ENCODE data around the gene RANBP9. TPM values are rescaled to one million over a fixed set of nuclear protein-coding genes. Genes with fewer than 3 reads are reported as not detected.

RANBP9 gene
- total and polyA plus RNA-seq, 9 of the 15 experiments (the other 6 are each of a cell fraction or from before 2014, with no cell fraction given): 27.5 to 130 (median 61.5) TPM

- no peak for FAIRE-seq
- no peaks in the 10 kb centered on the region; a peak in 1 of 5 replicates for H3K27me3 ChIP-seq (ENCODE audit: control insufficient read depth in 2 of 2, insufficient read depth in 2 of 2, low read length in 2 of 2)
- POLR2A ChIA-PET: no interaction called here
- in situ Hi-C loops (cut with MboI) (no loop called here), intact Hi-C loops (cut with micrococcal nuclease) (no loop called here)
- H3K79me2 ChIP-seq (ENCODE audit: control insufficient read depth, insufficient read depth, low read length): no peaks in the 10 kb centered on the region
- BruUV-seq (replicated peaks): no TSS peak
- H3K9ac ChIP-seq (ENCODE audit: insufficient read depth in 1 of 2, low read depth in 2 of 2, low read length in 2 of 2): no peak overlapping the region
- H2AFZ ChIP-seq (ENCODE audit: low read depth, low read length): no peak overlapping the region
- ATAC-seq: no peak
- H3K4me2 ChIP-seq (ENCODE audit: insufficient read depth, low read length): no peak overlapping the region
- H4K20me1 ChIP-seq (replicated peaks; ENCODE audit: control insufficient read depth, insufficient read depth, low read length): no peaks in the 10 kb centered on the region
- TF ChIP-seq TBP (optimal IDR thresholded peaks at IDR 0.05; ENCODE audit: low read depth, low read length): no peak
- TF ChIP-seq EGR1 (conservative IDR thresholded peaks at IDR 0.05): 0 out of 2 replicates have a peak, but pooled peaks have one; percentile 8
- H3K9me3 ChIP-seq (replicated peaks; ENCODE audit: control insufficient read depth, insufficient read depth, low read depth, low read length): no peaks in the 10 kb centered on the region
- H3K27ac ChIP-seq (ENCODE audit: extremely low read depth, low read depth, low read length): no peak overlapping the region
- 46% methylated on average over 2 of the region's 2 CpGs for WGBS (ENCODE audit: insufficient coverage, low coverage, missing lambda C conversion rate)
- no peaks in the 10 kb centered on the region for H3K36me3 ChIP-seq (ENCODE audit: control insufficient read depth, insufficient read depth, low read length)
- CTCF ChIA-PET (ENCODE audit: low intra/inter-chr PET ratio): no interaction called here
- H3K4me1 ChIP-seq (replicated peaks in 1 of 2; ENCODE audit: control insufficient read depth in 2 of 2, insufficient read depth in 2 of 2, low read length in 2 of 2): peaks cover 0 to 4% of the 10 kb centered on the region in 2 experiments; a peak in 2 of 5 replicates
- no peak for DNase-seq (ENCODE audit: extremely low read depth in 1 of 4, low spot score in 3 of 4)
- H3K4me3 ChIP-seq: no peak overlapping the region
- no peaks in the 10 kb centered on the region for H3K9me1 ChIP-seq (ENCODE audit: control insufficient read depth, insufficient read depth, low read length)
Observed at GRCh38 chr6:13729891-13730290, 18.3 kb upstream of the RANBP9 start.

- Histone ChIP-seq H3K9me3 (replicated peaks; ENCODE audit: control insufficient read depth, insufficient read depth, low read depth, low read length) (no peaks in the 10 kb centered on the region), H3K36me3 (ENCODE audit: control insufficient read depth, insufficient read depth, low read length) (no peaks in the 10 kb centered on the region), H2AFZ (ENCODE audit: low read depth, low read length) (0 out of 2 replicates have a peak overlapping the region, but pooled peaks have one; percentile 5), H3K9ac (ENCODE audit: insufficient read depth in 1 of 2, low read depth in 2 of 2, low read length in 2 of 2) (no peak overlapping the region), H3K27ac (ENCODE audit: extremely low read depth, low read depth, low read length) (no peak overlapping the region), H3K27me3 (ENCODE audit: control insufficient read depth in 2 of 2, insufficient read depth in 2 of 2, low read length in 2 of 2) (no peaks in the 10 kb centered on the region), H3K9me1 (ENCODE audit: control insufficient read depth, insufficient read depth, low read length) (no peaks in the 10 kb centered on the region), H3K79me2 (ENCODE audit: control insufficient read depth, insufficient read depth, low read length) (no peaks in the 10 kb centered on the region), H3K4me2 (ENCODE audit: insufficient read depth, low read length) (no peak overlapping the region), H3K4me3 (no peak overlapping the region), H4K20me1 (replicated peaks; ENCODE audit: control insufficient read depth, insufficient read depth, low read length) (no peaks in the 10 kb centered on the region), H3K4me1 (replicated peaks in 1 of 2; ENCODE audit: control insufficient read depth in 2 of 2, insufficient read depth in 2 of 2, low read length in 2 of 2) (no peaks in the 10 kb centered on the region; a peak in 1 of 5 replicates)
- in situ Hi-C loops (cut with MboI) (no loop called here), intact Hi-C loops (cut with micrococcal nuclease) (no loop called here)
- ATAC-seq (no peak), DNase-seq (ENCODE audit: extremely low read depth in 1 of 4, low spot score in 3 of 4) (no peak), FAIRE-seq (no peak)
- 36% methylated on average over 2 of the region's 2 CpGs for WGBS (ENCODE audit: insufficient coverage, low coverage, missing lambda C conversion rate)
- no TSS peak for BruUV-seq (replicated peaks)
- ChIA-PET CTCF (ENCODE audit: low intra/inter-chr PET ratio) (no interaction called here), POLR2A (no interaction called here)
- no peak for TF ChIP-seq RBM25 (IDR thresholded peaks at IDR 0.05; ENCODE audit: low read depth, low read length, severe bottlenecking)
- no peak for TF ChIP-seq ZBTB9 (CRISPR knock-in tag; IDR thresholded peaks at IDR 0.05)
Observed at GRCh38 chr6:13725570-13725969, 13.9 kb upstream of the RANBP9 start.

Data from K562 (cell line).